Lung (tissue), 12 donors: ENCODE measurements around the gene SYT1. TPM values are rescaled to one million over a fixed set of nuclear protein-coding genes. Genes with fewer than 3 reads are reported as not detected.

Source experiments
- ATAC-seq: fragments of 200-7000 bp; cut with Tn5 transposase; one replicate; pipeline ENCODE4 v1.9.1; 2020; ENCODE audit warnings: moderate number of reproducible peaks; ENCODE audit not compliant: insufficient read depth, low FRiP score
- DNase-seq, 3 donors: peaks; one replicate each; pipeline ENCODE4 v3.0.0-alpha.2; 2013 to 2017
- H3K27ac ChIP-seq, 2 donors: one replicate each; pipeline ENCODE4 v1.5.1; 2013; ENCODE audit warnings: mild to moderate bottlenecking in 2 of 2, moderate library complexity in 2 of 2, control low read depth in 1 of 2, inconsistent platforms in 1 of 2, low read depth in 1 of 2, low read length in 1 of 2
- H3K27me3 ChIP-seq, 3 donors: one replicate each; pipeline ENCODE4 v1.5.1; 2013; ENCODE audit warnings: low read length in 2 of 3; ENCODE audit not compliant: control insufficient read depth in 3 of 3, insufficient read depth in 3 of 3
- H3K36me3 ChIP-seq, 4 donors: one replicate each; pipeline ENCODE4 v1.5.1; 2013; ENCODE audit warnings: low read length in 4 of 4, mild to moderate bottlenecking in 1 of 4, moderate library complexity in 1 of 4; ENCODE audit not compliant: control insufficient read depth in 4 of 4, insufficient read depth in 4 of 4
- H3K4me1 ChIP-seq, 5 donors: one replicate each; pipeline ENCODE4 v1.5.1; 2013; ENCODE audit warnings: low read length in 5 of 5, mild to moderate bottlenecking in 2 of 5, moderate library complexity in 1 of 5; ENCODE audit not compliant: control insufficient read depth in 5 of 5, insufficient read depth in 5 of 5
- H3K4me3 ChIP-seq: one replicate; pipeline ENCODE4 v1.5.1; 2013; ENCODE audit warnings: mild to moderate bottlenecking, control low read depth, moderate library complexity
- H3K9ac ChIP-seq, 2 donors: one replicate each; pipeline ENCODE4 v1.5.1; 2013; ENCODE audit warnings: low read length in 2 of 2, control low read depth in 1 of 2; ENCODE audit not compliant: insufficient read depth in 1 of 2
- H3K9me3 ChIP-seq, 4 donors: one replicate each; pipeline ENCODE4 v1.5.1; 2013; ENCODE audit warnings: low read length in 3 of 4, mild to moderate bottlenecking in 1 of 4, moderate library complexity in 1 of 4; ENCODE audit not compliant: control insufficient read depth in 4 of 4, insufficient read depth in 3 of 4
- CTCF ChIP-seq: IDR thresholded peaks from 2 replicates; pipeline ENCODE4 v1.5.1; 2012; ENCODE audit warnings: mild to moderate bottlenecking; ENCODE audit errors: control extremely low read depth, extremely low read depth
- WGBS, 2 donors: extraction: QIAGEN DNeasy Blood & Tissue Kit; methylation state at CpG; one replicate each; pipeline ENCODE4 v1.1.7; 2013; 5-methylcytosine and 5-hydroxymethylcytosine counted together
- polyA plus RNA-seq, 2 donors: library from polyadenylated mRNA; stranded (reverse); fragments of 200-250 nt; gene quantifications; one replicate each; pipeline ENCODE4 v1.2.1, GENCODE V29; 2013
- total RNA-seq, 2 donors: library from RNA; depleted of rRNA in 1 of 2; stranded (reverse); fragments of >200 nt in 1 of 2; gene quantifications; one replicate each; pipeline ENCODE4 v1.2.1, GENCODE V29; 2014 to 2021
- donor health status: control.
- donor health status: control.
- donor health status: Bipolar disorder and iron deficiency.
- donor health status: healthy.
- donor health status: DM: yes; HTN: yes; CAD: no.

SYT1 gene
- total and polyA plus RNA-seq, 4 donors: 0.05 to 3.2 (median 0.46) TPM

- WGBS, 2 donors: 53 to 60% methylated on average over 1 of the region's 1 CpG
- H3K27ac ChIP-seq: no peak overlapping the region
- ATAC-seq: no peak
These were observed 155.5 kb downstream of the SYT1 start for GRCh38 chr12:79020106-79020505.

GRCh38 chr12:79021021-79021420, 156.4 kb downstream of the SYT1 start:
- Histone ChIP-seq H3K36me3 (no peaks in the 10 kb centered on the region), H3K27me3 (no peaks in the 10 kb centered on the region), H3K4me3 (no peak overlapping the region), H3K4me1 (no peaks in the 10 kb centered on the region), H3K9me3 (no peaks in the 10 kb centered on the region), H3K27ac (no peak overlapping the region), H3K9ac (no peak overlapping the region)
- DNase-seq: no peak
- no peak for ATAC-seq
- TF ChIP-seq CTCF: no peak

More at GRCh38 chr12:79020106-79020505, 155.5 kb downstream of the SYT1 start:
- no peak for DNase-seq
- Histone ChIP-seq H3K36me3 (no peaks in the 10 kb centered on the region), H3K4me1 (no peaks in the 10 kb centered on the region), H3K4me3 (no peak overlapping the region), H3K9ac (no peak overlapping the region), H3K9me3 (no peaks in the 10 kb centered on the region), H3K27me3 (no peaks in the 10 kb centered on the region)
- TF ChIP-seq CTCF: no peak

- TF ChIP-seq CTCF: no peak
- no peak for ATAC-seq
- H3K9ac ChIP-seq: no peak overlapping the region
- no peak overlapping the region for H3K4me3 ChIP-seq
- no peaks in the 10 kb centered on the region for H3K27me3 ChIP-seq
- no peaks in the 10 kb centered on the region for H3K4me1 ChIP-seq
- WGBS, 2 donors: 66 to 71% methylated on average over 1 of the region's 1 CpG
- H3K9me3 ChIP-seq: no peaks in the 10 kb centered on the region
- DNase-seq: no peak
- no peak overlapping the region for H3K27ac ChIP-seq
- H3K36me3 ChIP-seq: no peaks in the 10 kb centered on the region
These were observed 158.7 kb downstream of the SYT1 start for GRCh38 chr12:79023261-79023660.

GRCh38 chr12:79023784-79024183, 159.2 kb downstream of the SYT1 start:
- Histone ChIP-seq H3K36me3 (no peaks in the 10 kb centered on the region), H3K9me3 (no peaks in the 10 kb centered on the region), H3K9ac (no peak overlapping the region), H3K27ac (no peak overlapping the region), H3K27me3 (no peaks in the 10 kb centered on the region), H3K4me1 (no peaks in the 10 kb centered on the region), H3K4me3 (no peak overlapping the region)
- no peak for ATAC-seq
- 64 to 79% methylated on average over 2 of the region's 2 CpGs for WGBS, 2 donors
- no peak for DNase-seq
- no peak for TF ChIP-seq CTCF
